ENCODE data around the gene CORO2B. TPM values are rescaled to one million over a fixed set of nuclear protein-coding genes. Genes with fewer than 3 reads are reported as not detected.

CORO2B gene
- total RNA-seq, 2 donors from 2014 or later = 4.3 to 8.5 TPM

- no peaks in the 10 kb centered on the region for H3K9me3 ChIP-seq
- no peaks in the 10 kb centered on the region for H3K27me3 ChIP-seq (replicated peaks; ENCODE audit: insufficient read depth)
- H3K4me1 ChIP-seq (ENCODE audit: control insufficient read depth in 1 of 2, low read depth in 2 of 2) = no peaks in the 10 kb centered on the region
- H3K4me3 ChIP-seq = no peak overlapping the region
- H3K36me3 ChIP-seq = no peaks in the 10 kb centered on the region
- ATAC-seq (ENCODE audit: insufficient number of reproducible peaks, low FRiP score, low read depth) (no peak), DNase-seq (ENCODE audit: low spot score) (no peak)
- TF ChIP-seq, protein P1, sequence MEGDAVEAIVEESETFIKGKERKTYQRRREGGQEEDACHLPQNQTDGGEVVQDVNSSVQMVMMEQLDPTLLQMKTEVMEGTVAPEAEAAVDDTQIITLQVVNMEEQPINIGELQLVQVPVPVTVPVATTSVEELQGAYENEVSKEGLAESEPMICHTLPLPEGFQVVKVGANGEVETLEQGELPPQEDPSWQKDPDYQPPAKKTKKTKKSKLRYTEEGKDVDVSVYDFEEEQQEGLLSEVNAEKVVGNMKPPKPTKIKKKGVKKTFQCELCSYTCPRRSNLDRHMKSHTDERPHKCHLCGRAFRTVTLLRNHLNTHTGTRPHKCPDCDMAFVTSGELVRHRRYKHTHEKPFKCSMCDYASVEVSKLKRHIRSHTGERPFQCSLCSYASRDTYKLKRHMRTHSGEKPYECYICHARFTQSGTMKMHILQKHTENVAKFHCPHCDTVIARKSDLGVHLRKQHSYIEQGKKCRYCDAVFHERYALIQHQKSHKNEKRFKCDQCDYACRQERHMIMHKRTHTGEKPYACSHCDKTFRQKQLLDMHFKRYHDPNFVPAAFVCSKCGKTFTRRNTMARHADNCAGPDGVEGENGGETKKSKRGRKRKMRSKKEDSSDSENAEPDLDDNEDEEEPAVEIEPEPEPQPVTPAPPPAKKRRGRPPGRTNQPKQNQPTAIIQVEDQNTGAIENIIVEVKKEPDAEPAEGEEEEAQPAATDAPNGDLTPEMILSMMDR (IDR thresholded peaks at IDR 0.05) = no peak
- no peak overlapping the region for H3K27ac ChIP-seq
Measured at GRCh38 chr15:68767833-68768232, 189.0 kb downstream of the CORO2B start.

GRCh38 chr15:68768321-68768720 lies 189.5 kb downstream of the CORO2B start:
- no peak for ATAC-seq (ENCODE audit: insufficient number of reproducible peaks, low FRiP score, low read depth)
- Histone ChIP-seq H3K9me3 (no peaks in the 10 kb centered on the region), H3K27ac (no peak overlapping the region), H3K36me3 (no peaks in the 10 kb centered on the region), H3K4me3 (no peak overlapping the region), H3K27me3 (replicated peaks; ENCODE audit: insufficient read depth) (no peaks in the 10 kb centered on the region), H3K4me1 (ENCODE audit: control insufficient read depth in 1 of 2, low read depth in 2 of 2) (no peaks in the 10 kb centered on the region)
- TF ChIP-seq, protein P1 (IDR thresholded peaks at IDR 0.05) = no peak
- no peak for DNase-seq (ENCODE audit: low spot score)

DNA sequence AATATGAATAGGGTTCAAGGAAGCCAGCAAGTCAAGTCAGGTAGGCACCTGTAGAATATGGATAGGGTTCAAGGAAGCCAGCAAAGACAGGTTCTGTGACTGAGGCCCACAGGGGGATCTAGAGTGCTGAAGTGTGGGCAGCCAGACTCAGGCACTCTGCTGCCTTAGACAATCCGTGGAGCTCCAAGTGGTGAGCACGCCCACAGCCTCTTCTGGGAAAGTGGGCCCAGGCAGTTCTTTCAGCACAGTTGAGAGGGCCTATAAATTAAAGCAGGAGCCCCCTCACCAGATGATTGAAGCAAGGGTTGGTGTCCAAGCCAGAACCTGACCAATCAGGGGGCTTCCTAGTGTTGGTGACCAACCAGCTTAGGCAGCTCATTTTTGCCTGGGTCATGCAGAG lies 190.9 kb downstream of the CORO2B start:
- H3K4me1 ChIP-seq (ENCODE audit: control insufficient read depth in 1 of 2, low read depth in 2 of 2) = peaks cover 0 to 2% of the 10 kb centered on the region in 2 donors
- H3K9me3 ChIP-seq = no peaks in the 10 kb centered on the region
- H3K4me3 ChIP-seq = no peak overlapping the region
- TF ChIP-seq, protein P1 (IDR thresholded peaks at IDR 0.05) = no peak
- no peaks in the 10 kb centered on the region for H3K27me3 ChIP-seq (replicated peaks; ENCODE audit: insufficient read depth)
- no peaks in the 10 kb centered on the region for H3K36me3 ChIP-seq
- ATAC-seq (ENCODE audit: insufficient number of reproducible peaks, low FRiP score, low read depth) (no peak), DNase-seq (ENCODE audit: low spot score) (no peak)
- H3K27ac ChIP-seq = no peak overlapping the region

DNA sequence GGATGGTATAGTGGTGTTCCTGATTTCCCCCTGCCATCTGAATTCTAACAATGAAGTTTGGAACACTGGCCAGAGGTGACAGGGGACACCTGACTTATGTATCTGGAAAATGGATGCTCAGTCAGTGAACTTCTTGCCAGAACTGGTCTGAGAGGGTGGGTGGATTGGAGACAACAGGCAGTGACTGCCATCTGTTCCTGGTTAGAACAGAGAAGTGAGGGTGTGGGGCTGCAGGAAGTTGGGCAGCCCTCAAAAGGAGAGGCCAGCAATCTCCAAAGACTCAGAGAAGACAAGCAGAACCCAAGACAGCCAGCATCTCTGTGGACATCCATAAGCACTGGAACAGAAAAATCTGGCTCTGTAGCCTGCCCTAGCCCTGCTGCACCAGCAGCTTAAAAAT lies 191.4 kb downstream of the CORO2B start:
- no peaks in the 10 kb centered on the region for H3K36me3 ChIP-seq
- no peak overlapping the region for H3K27ac ChIP-seq
- H3K4me3 ChIP-seq = no peak overlapping the region
- no peak for ATAC-seq (ENCODE audit: insufficient number of reproducible peaks, low FRiP score, low read depth)
- TF ChIP-seq, protein P1 (IDR thresholded peaks at IDR 0.05) = no peak
- H3K4me1 ChIP-seq (ENCODE audit: control insufficient read depth in 1 of 2, low read depth in 2 of 2) = peaks cover 0 to 7% of the 10 kb centered on the region in 2 donors
- no peaks in the 10 kb centered on the region for H3K9me3 ChIP-seq
- H3K27me3 ChIP-seq (replicated peaks; ENCODE audit: insufficient read depth) = no peaks in the 10 kb centered on the region
- no peak for DNase-seq (ENCODE audit: low spot score)

GRCh38 chr15:68773036-68773435 lies 194.2 kb downstream of the CORO2B start:
- Histone ChIP-seq H3K36me3 (peaks cover 3% of the 10 kb centered on the region), H3K27ac (no peak overlapping the region), H3K4me3 (no peak overlapping the region), H3K27me3 (replicated peaks; ENCODE audit: insufficient read depth) (no peaks in the 10 kb centered on the region), H3K9me3 (no peaks in the 10 kb centered on the region), H3K4me1 (ENCODE audit: control insufficient read depth in 1 of 2, low read depth in 2 of 2) (peaks cover 10 to 29% of the 10 kb centered on the region in 2 donors)
- TF ChIP-seq, protein P1 (IDR thresholded peaks at IDR 0.05) = no peak
- ATAC-seq (ENCODE audit: insufficient number of reproducible peaks, low FRiP score, low read depth) (no peak), DNase-seq (ENCODE audit: low spot score) (no peak)
